ENCODE measurements around the gene LRTM1. TPM values are rescaled to one million over a fixed set of nuclear protein-coding genes. Genes with fewer than 3 reads are reported as not detected.

The LRTM1 gene
- total RNA-seq, 1 experiment from 2014 or later = not detected

GRCh38 chr3:54878145-54878544 lies 49.7 kb downstream of the LRTM1 start:
- no peak for TF ChIP-seq YY1 (IDR thresholded peaks at IDR 0.05; ENCODE audit: extremely low read depth, insufficient replicate concordance, low read depth, low read length)
- no peak for TF ChIP-seq SIN3A (IDR thresholded peaks at IDR 0.05; ENCODE audit: low read depth)
- no peak for TF ChIP-seq ZFX (IDR thresholded peaks at IDR 0.05)
- no peak for TF ChIP-seq EZH2phosphoT487 (IDR thresholded peaks at IDR 0.05; ENCODE audit: borderline replicate concordance)
- TF ChIP-seq REST (IDR thresholded peaks at IDR 0.05; ENCODE audit: low read depth) = no peak
- ChIA-PET CTCF (no interaction called here), POLR2A (no interaction called here), RAD21 (ENCODE audit: low non-redundant PET in 1 of 2, low total read pairs in 2 of 2, uncharacterized antibody in 2 of 2, unreplicated experiment in 2 of 2) (no interaction called here)
- no TSS peak for BruUV-seq (replicated peaks)
- ATAC-seq = no peak
- intact Hi-C loops (cut with micrococcal nuclease) = no loop called here
- no peak overlapping the region for H3K4me3 ChIP-seq (replicated peaks in 1 of 2; ENCODE audit: low read depth in 1 of 2, low read length in 2 of 2)
- no peak overlapping the region for H3K4me2 ChIP-seq (ENCODE audit: low read length)
- H3K9ac ChIP-seq (ENCODE audit: low read length) = no peak overlapping the region
- H3K36me3 ChIP-seq (ENCODE audit: control insufficient read depth in 1 of 2, insufficient read depth in 2 of 2, low read length in 2 of 2) = no peaks in the 10 kb centered on the region
- no peaks in the 10 kb centered on the region for H3K79me2 ChIP-seq (ENCODE audit: insufficient read depth, low read length)
- no peaks in the 10 kb centered on the region for H3K9me2 ChIP-seq (ENCODE audit: insufficient read depth)
- no peaks in the 10 kb centered on the region; a peak in 1 of 4 replicates for H3K9me3 ChIP-seq (ENCODE audit: control insufficient read depth in 1 of 2, insufficient read depth in 1 of 2, low read depth in 1 of 2, low read length in 2 of 2)
- no peak overlapping the region for H2AFZ ChIP-seq (ENCODE audit: low read depth, low read length, poor library complexity, severe bottlenecking)
- no peak overlapping the region for H3K27ac ChIP-seq (ENCODE audit: low read depth, low read length)
- no peaks in the 10 kb centered on the region for H3K27me3 ChIP-seq (ENCODE audit: insufficient read depth, low read length)
- no peak for DNase-seq (ENCODE audit: low read depth, low spot score)
- no peaks in the 10 kb centered on the region for H3K4me1 ChIP-seq (ENCODE audit: control insufficient read depth in 1 of 2, insufficient read depth in 2 of 2, low read length in 2 of 2)
- H4K20me1 ChIP-seq (ENCODE audit: insufficient read depth) = no peaks in the 10 kb centered on the region

GRCh38 chr3:54877730-54878129 lies 50.1 kb downstream of the LRTM1 start:
- Histone ChIP-seq H3K9me2 (ENCODE audit: insufficient read depth) (no peaks in the 10 kb centered on the region), H3K79me2 (ENCODE audit: insufficient read depth, low read length) (no peaks in the 10 kb centered on the region), H3K9ac (ENCODE audit: low read length) (no peak overlapping the region), H3K4me2 (ENCODE audit: low read length) (no peak overlapping the region), H3K9me3 (ENCODE audit: control insufficient read depth in 1 of 2, insufficient read depth in 1 of 2, low read depth in 1 of 2, low read length in 2 of 2) (no peaks in the 10 kb centered on the region; a peak in 1 of 4 replicates), H2AFZ (ENCODE audit: low read depth, low read length, poor library complexity, severe bottlenecking) (no peak overlapping the region), H3K4me3 (replicated peaks in 1 of 2; ENCODE audit: low read depth in 1 of 2, low read length in 2 of 2) (no peak overlapping the region), H3K4me1 (ENCODE audit: control insufficient read depth in 1 of 2, insufficient read depth in 2 of 2, low read length in 2 of 2) (no peaks in the 10 kb centered on the region), H3K27me3 (ENCODE audit: insufficient read depth, low read length) (no peaks in the 10 kb centered on the region), H3K27ac (ENCODE audit: low read depth, low read length) (no peak overlapping the region), H4K20me1 (ENCODE audit: insufficient read depth) (no peaks in the 10 kb centered on the region), H3K36me3 (ENCODE audit: control insufficient read depth in 1 of 2, insufficient read depth in 2 of 2, low read length in 2 of 2) (no peaks in the 10 kb centered on the region)
- ChIA-PET CTCF (no interaction called here), RAD21 (ENCODE audit: low non-redundant PET in 1 of 2, low total read pairs in 2 of 2, uncharacterized antibody in 2 of 2, unreplicated experiment in 2 of 2) (no interaction called here), POLR2A (no interaction called here)
- DNase-seq (ENCODE audit: low read depth, low spot score) = no peak
- no peak for ATAC-seq
- intact Hi-C loops (cut with micrococcal nuclease) = no loop called here
- BruUV-seq (replicated peaks) = no TSS peak
- TF ChIP-seq ZBTB33 (IDR thresholded peaks at IDR 0.05; ENCODE audit: extremely low read depth, insufficient replicate concordance, low read length) (no peak), MAX (IDR thresholded peaks at IDR 0.05) (no peak), ZNF274 (IDR thresholded peaks at IDR 0.05; ENCODE audit: low read depth, low read length) (no peak), TCF7L2 (IDR thresholded peaks at IDR 0.05; ENCODE audit: borderline replicate concordance, extremely low read depth, insufficient read depth, insufficient read length) (no peak), ELF1 (IDR thresholded peaks at IDR 0.05; ENCODE audit: borderline replicate concordance, low read depth) (no peak), ZFX (IDR thresholded peaks at IDR 0.05) (no peak), EZH2 (IDR thresholded peaks at IDR 0.05) (no peak), FOSL1 (IDR thresholded peaks at IDR 0.05; ENCODE audit: low read depth) (no peak)

All from HCT116 (cell line).